ENCODE results near the gene MT1HL1.

The MT1HL1 gene

GRCh38 chr1:236966636-236967035 is 37.6 kb downstream of the MT1HL1 start:
- no peak for DNase-seq

GRCh38 chr1:236963920-236964319 is 40.3 kb downstream of the MT1HL1 start:
- DNase-seq: no peak

GRCh38 chr1:236959112-236959511 is 45.1 kb downstream of the MT1HL1 start:
- DNase-seq: no peak

GRCh38 chr1:236957235-236957634 is 47.0 kb downstream of the MT1HL1 start:
- no peak for DNase-seq
